H9 (cell line): ENCODE measurements around the gene TPX2. TPM values are rescaled to one million over a fixed set of nuclear protein-coding genes. Genes with fewer than 3 reads are reported as not detected.

Experiments used
- DNase-seq: peaks from one replicate; pipeline ENCODE4 v3.0.0-alpha.2; 2017
- H2AFZ ChIP-seq: one replicate; pipeline ENCODE4 v1.6.1; 2013; ENCODE audit warnings: mild to moderate bottlenecking, low read length, control low read depth, moderate library complexity
- H2AK5ac ChIP-seq: 2 replicates; pipeline ENCODE4 v1.6.1; 2013; ENCODE audit warnings: low read length, control low read depth, mixed read lengths; ENCODE audit not compliant: insufficient read length
- H2BK120ac ChIP-seq: one replicate; pipeline ENCODE4 v1.6.1; 2013; ENCODE audit warnings: low read depth, mild to moderate bottlenecking, low read length, control low read depth, inconsistent platforms; ENCODE audit not compliant: poor library complexity, severe bottlenecking
- H2BK12ac ChIP-seq: 2 replicates; pipeline ENCODE4 v1.6.1; 2013; ENCODE audit warnings: low read length, control low read depth, mixed read lengths, low read depth; ENCODE audit not compliant: insufficient read length
- H2BK15ac ChIP-seq: 2 replicates; pipeline ENCODE4 v1.6.1; 2013; ENCODE audit warnings: low read depth, low read length, control low read depth
- H2BK20ac ChIP-seq: one replicate; pipeline ENCODE4 v1.6.1; 2013; ENCODE audit warnings: low read depth, mild to moderate bottlenecking, low read length, control low read depth, inconsistent platforms; ENCODE audit not compliant: poor library complexity, severe bottlenecking
- H2BK5ac ChIP-seq: 2 replicates; pipeline ENCODE4 v1.6.1; 2013; ENCODE audit warnings: low read length, control low read depth, mixed read lengths; ENCODE audit not compliant: insufficient read length
- H3K14ac ChIP-seq: 2 replicates; pipeline ENCODE4 v1.6.1; 2013; ENCODE audit warnings: low read length, control low read depth; ENCODE audit not compliant: insufficient read depth
- H3K18ac ChIP-seq: 2 replicates; pipeline ENCODE4 v1.6.1; 2013; ENCODE audit warnings: low read depth, mild to moderate bottlenecking, mixed read lengths, low read length, control low read depth; ENCODE audit not compliant: insufficient read length
- H3K23ac ChIP-seq: 2 replicates; pipeline ENCODE4 v1.6.1; 2013; ENCODE audit warnings: low read length, control low read depth, mixed read lengths, low read depth; ENCODE audit not compliant: insufficient read length
- H3K23me2 ChIP-seq: 2 replicates; pipeline ENCODE4 v1.6.1; 2013; ENCODE audit warnings: low read depth, mild to moderate bottlenecking, mixed read lengths, low read length, control low read depth; ENCODE audit not compliant: insufficient read length, poor library complexity, severe bottlenecking
- H3K27ac ChIP-seq: 2 replicates; pipeline ENCODE4 v1.5.1; 2013; ENCODE audit warnings: low read length, control low read depth, mixed read lengths, low read depth; ENCODE audit not compliant: insufficient read length
- H3K27me3 ChIP-seq: 2 replicates; pipeline ENCODE4 v1.6.1; 2013; ENCODE audit warnings: low read length, control low read depth, inconsistent platforms; ENCODE audit not compliant: insufficient read depth
- H3K4ac ChIP-seq: 2 replicates; pipeline ENCODE4 v1.6.1; 2013; ENCODE audit warnings: low read depth, mild to moderate bottlenecking, control low read depth, inconsistent platforms, low read length, moderate library complexity
- H3K4me1 ChIP-seq: 2 replicates; pipeline ENCODE4 v1.6.1; 2013; ENCODE audit warnings: low read length, control low read depth, inconsistent platforms; ENCODE audit not compliant: insufficient read depth
- H3K4me2 ChIP-seq: 2 replicates; pipeline ENCODE4 v1.6.1; 2013; ENCODE audit warnings: low read length, control low read depth, mixed read lengths; ENCODE audit not compliant: insufficient read length, insufficient read depth
- H3K56ac ChIP-seq: 2 replicates; pipeline ENCODE4 v1.6.1; 2013; ENCODE audit warnings: low read depth, mild to moderate bottlenecking, mixed read lengths, low read length, control low read depth; ENCODE audit not compliant: insufficient read length
- H3K79me1 ChIP-seq: 2 replicates; pipeline ENCODE4 v1.6.1; 2013; ENCODE audit warnings: low read depth, mild to moderate bottlenecking, moderate library complexity, low read length, control low read depth, inconsistent platforms; ENCODE audit not compliant: insufficient read depth, poor library complexity, severe bottlenecking
- H3K79me2 ChIP-seq: 2 replicates; pipeline ENCODE4 v1.6.1; 2013; ENCODE audit warnings: low read length, control low read depth, inconsistent platforms; ENCODE audit not compliant: insufficient read depth
- H3K9ac ChIP-seq: 2 replicates; pipeline ENCODE4 v1.6.1; 2013; ENCODE audit warnings: low read length, control low read depth, mixed read lengths; ENCODE audit not compliant: insufficient read length; ENCODE audit errors: extremely low read depth
- H3K9me3 ChIP-seq: one replicate; pipeline ENCODE4 v1.6.1; 2013; ENCODE audit warnings: low read depth, low read length, inconsistent platforms; ENCODE audit not compliant: control insufficient read depth
- H3T11ph ChIP-seq: one replicate; pipeline ENCODE4 v1.6.1; 2013; ENCODE audit warnings: mild to moderate bottlenecking, low read length, control low read depth, inconsistent platforms
- H4K20me1 ChIP-seq: one replicate; pipeline ENCODE4 v1.6.1; 2013; ENCODE audit not compliant: control insufficient read depth, insufficient read length, insufficient read depth
- H4K5ac ChIP-seq: 2 replicates; pipeline ENCODE4 v1.6.1; 2013; ENCODE audit warnings: low read depth, mild to moderate bottlenecking, mixed read lengths, low read length, control low read depth; ENCODE audit not compliant: insufficient read length
- H4K8ac ChIP-seq: replicated peaks from 2 replicates; pipeline ENCODE4 v1.6.1; 2013; ENCODE audit warnings: low read length, control low read depth, mixed read lengths, low read depth; ENCODE audit not compliant: insufficient read length
- H4K91ac ChIP-seq: 2 replicates; pipeline ENCODE4 v1.6.1; 2013; ENCODE audit warnings: low read depth, mild to moderate bottlenecking, moderate library complexity, mixed read lengths, low read length, control low read depth; ENCODE audit not compliant: insufficient read length
- H3K27ac Mint-ChIP-seq, 3 experiments: 2 replicates in 2 of 3; 3 replicates in 1 of 3; pipeline ENCODE4 v1.8.0; 2020 to 2021; ENCODE audit warnings: mixed read lengths in 3 of 3, mild to moderate bottlenecking in 1 of 3, moderate library complexity in 1 of 3
- H3K27me3 Mint-ChIP-seq: 2 replicates; pipeline ENCODE4 v1.8.0; 2021; ENCODE audit warnings: low read depth, mild to moderate bottlenecking, moderate library complexity, mixed read lengths
- H3K36me3 Mint-ChIP-seq, 3 experiments: 2 replicates in 2 of 3; 3 replicates in 1 of 3; pipeline ENCODE4 v1.8.0; 2020 to 2021; ENCODE audit warnings: low read depth in 3 of 3, mixed read lengths in 3 of 3; ENCODE audit not compliant: insufficient read depth in 1 of 3
- H3K4me1 Mint-ChIP-seq, 2 experiments: 2 replicates each; pipeline ENCODE4 v1.8.0; 2020; ENCODE audit warnings: mixed read lengths in 2 of 2
- H3K4me3 Mint-ChIP-seq, 2 experiments: 2 replicates in 1 of 2; 3 replicates in 1 of 2; pipeline ENCODE4 v1.8.0; 2020 to 2021; ENCODE audit warnings: mild to moderate bottlenecking in 2 of 2, mixed read lengths in 2 of 2, moderate library complexity in 1 of 2
- H3K9me3 Mint-ChIP-seq, 2 experiments: 2 replicates in 1 of 2; 3 replicates in 1 of 2; pipeline ENCODE4 v1.8.0; 2020; ENCODE audit warnings: mild to moderate bottlenecking in 2 of 2, mixed read lengths in 2 of 2, moderate library complexity in 1 of 2
- WGBS: extraction: QIAGEN DNeasy Blood & Tissue Kit; methylation state at CpG from one replicate; pipeline ENCODE4 v1.1.7; 2013; ENCODE audit warnings: missing lambda C conversion rate, low lambda C conversion rate, mixed read lengths; ENCODE audit not compliant: insufficient read length; ENCODE audit errors: extremely low coverage; 5-methylcytosine and 5-hydroxymethylcytosine counted together
- total RNA-seq: library from RNA; stranded (reverse); gene quantifications from 2 replicates; pipeline ENCODE4 v1.2.1, GENCODE V29; 2021
- TF ChIP-seq, protein P1 (sequence below): fragments of 200-600 bp; sonication (generic); conservative IDR thresholded peaks from 3 replicates; pipeline ENCODE4 v1.8.0; 2021; ENCODE audit warnings: antibody characterized with exemption, mild to moderate bottlenecking

The TPX2 gene
- total RNA-seq, 1 experiment from 2014 or later, result 161 TPM

DNA sequence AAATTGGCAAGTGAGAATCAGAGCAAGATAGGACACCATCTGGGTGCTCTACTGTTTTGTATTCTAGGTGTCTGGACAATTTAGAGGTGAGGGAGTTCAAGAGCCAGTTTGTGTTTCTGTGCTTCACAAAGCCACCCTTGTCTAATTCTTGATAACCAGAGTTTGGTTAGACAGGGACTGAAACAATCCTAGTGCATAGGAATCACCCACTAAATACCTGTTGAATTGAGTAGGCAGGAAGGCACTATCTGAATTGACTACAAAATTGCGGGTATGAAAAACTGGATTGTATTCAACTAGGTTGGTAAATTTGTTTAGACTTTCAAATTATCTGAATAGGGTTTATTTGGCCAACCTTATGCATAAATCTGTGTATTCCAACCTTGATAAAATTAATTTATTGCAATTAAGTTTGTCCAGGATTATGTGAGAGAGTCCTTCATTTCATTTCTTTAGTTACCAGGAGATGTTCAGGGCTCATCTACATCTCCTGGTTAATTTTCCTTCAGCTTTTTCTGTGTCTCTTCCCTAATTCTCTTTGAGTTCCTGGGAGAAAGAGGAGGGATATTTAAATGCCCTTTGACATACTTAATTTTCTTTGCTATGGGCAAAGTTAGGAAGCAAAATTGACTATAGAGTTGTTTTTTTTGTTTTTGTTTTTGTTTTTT is 1.7 kb downstream of the TPX2 start:
- no peak for DNase-seq
- Histone ChIP-seq H2BK5ac (no peak overlapping the region), H2AFZ (no peak overlapping the region), H4K5ac (no peak overlapping the region), H2BK12ac (no peak overlapping the region), H4K91ac (no peak overlapping the region), H3K14ac (no peak overlapping the region), H2BK15ac (no peak overlapping the region), H3K79me1 (no peaks in the 10 kb centered on the region), H3K4me2 (peak overlapping the region; percentile 93), H3T11ph (no peak overlapping the region), H3K9me3 (no peaks in the 10 kb centered on the region), H3K27me3 (no peaks in the 10 kb centered on the region), H3K9ac (peak overlapping the region; percentile 32), H2BK120ac (no peak overlapping the region), H4K8ac (no peak overlapping the region), H3K79me2 (peaks cover 14% of the 10 kb centered on the region; the same call in 1 of the 2 replicates), H4K20me1 (no peaks in the 10 kb centered on the region), H3K4ac (no peak overlapping the region), H2AK5ac (no peak overlapping the region), H3K23ac (no peak overlapping the region), H2BK20ac (no peak overlapping the region), H3K18ac (no peak overlapping the region), H3K23me2 (peaks cover 8% of the 10 kb centered on the region), H3K4me1 (no peaks in the 10 kb centered on the region), H3K27ac (no peak overlapping the region), H3K56ac (no peak overlapping the region)
- Mint-ChIP-seq H3K9me3 (no peaks in the 10 kb centered on the region; a peak in 1 of 5 replicates), H3K27ac (0 out of 7 replicates have a peak overlapping the region, but pooled peaks of 1 of the 3 experiments have one; percentile 40), H3K36me3 (peaks cover 9 to 38% (median 24%) of the 10 kb centered on the region in 3 experiments; a peak in 6 of 7 replicates), H3K4me1 (peaks cover 2 to 3% of the 10 kb centered on the region in 2 experiments; a peak in 2 of 4 replicates), H3K4me3 (no peak overlapping the region), H3K27me3 (no peaks in the 10 kb centered on the region)
- TF ChIP-seq, protein P1, sequence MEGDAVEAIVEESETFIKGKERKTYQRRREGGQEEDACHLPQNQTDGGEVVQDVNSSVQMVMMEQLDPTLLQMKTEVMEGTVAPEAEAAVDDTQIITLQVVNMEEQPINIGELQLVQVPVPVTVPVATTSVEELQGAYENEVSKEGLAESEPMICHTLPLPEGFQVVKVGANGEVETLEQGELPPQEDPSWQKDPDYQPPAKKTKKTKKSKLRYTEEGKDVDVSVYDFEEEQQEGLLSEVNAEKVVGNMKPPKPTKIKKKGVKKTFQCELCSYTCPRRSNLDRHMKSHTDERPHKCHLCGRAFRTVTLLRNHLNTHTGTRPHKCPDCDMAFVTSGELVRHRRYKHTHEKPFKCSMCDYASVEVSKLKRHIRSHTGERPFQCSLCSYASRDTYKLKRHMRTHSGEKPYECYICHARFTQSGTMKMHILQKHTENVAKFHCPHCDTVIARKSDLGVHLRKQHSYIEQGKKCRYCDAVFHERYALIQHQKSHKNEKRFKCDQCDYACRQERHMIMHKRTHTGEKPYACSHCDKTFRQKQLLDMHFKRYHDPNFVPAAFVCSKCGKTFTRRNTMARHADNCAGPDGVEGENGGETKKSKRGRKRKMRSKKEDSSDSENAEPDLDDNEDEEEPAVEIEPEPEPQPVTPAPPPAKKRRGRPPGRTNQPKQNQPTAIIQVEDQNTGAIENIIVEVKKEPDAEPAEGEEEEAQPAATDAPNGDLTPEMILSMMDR, result no peak
- WGBS, result no CpG with 5 or more reads among the region's 1 CpG
